ENCODE results near the gene APOBEC3C. TPM values are rescaled to one million over a fixed set of nuclear protein-coding genes. Genes with fewer than 3 reads are reported as not detected.
"Not testable (repeated sequence)": the region's sequence is repeated elsewhere in the genome, so short reads cannot be mapped to it uniquely, and the experiment has no call there.

APOBEC3C gene
- total and polyA plus RNA-seq, 2 donors (not counting 1 experiment from before 2014, with no cell fraction given): 19.2 to 44.5 TPM

DNA sequence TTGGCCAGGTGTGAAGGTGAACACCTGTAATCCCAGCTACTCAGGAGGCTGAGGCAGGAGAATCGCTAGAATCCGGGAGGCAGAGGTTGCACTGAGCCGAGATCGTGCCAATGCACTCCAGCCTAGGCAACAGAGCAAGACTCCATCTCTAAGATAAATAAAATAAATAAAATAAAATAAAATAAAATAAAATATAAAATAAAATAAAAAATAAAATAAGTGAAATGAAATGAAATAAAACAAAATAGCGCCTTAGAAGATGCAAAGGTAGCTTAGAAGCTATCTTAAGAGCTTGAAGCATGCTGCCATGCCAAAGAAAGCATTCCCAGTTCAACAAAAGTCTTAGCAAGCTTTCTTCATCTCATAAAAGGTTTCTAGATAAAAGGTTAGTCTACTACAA, 6.9 kb upstream of the APOBEC3C start:
- H3K79me2 ChIP-seq (ENCODE audit: control insufficient read depth, insufficient read depth, low read length): no peaks in the 10 kb centered on the region
- no peaks in the 10 kb centered on the region for H3K9me3 ChIP-seq (ENCODE audit: control insufficient read depth, insufficient read depth, low read depth, low read length)
- peaks cover 2% of the 10 kb centered on the region for H3K4me1 ChIP-seq (ENCODE audit: control insufficient read depth, extremely low read depth, insufficient read depth, low read length)
- no peaks in the 10 kb centered on the region for H3K27me3 ChIP-seq (ENCODE audit: control insufficient read depth, insufficient read depth, low read length)
- no peaks in the 10 kb centered on the region for H3K36me3 ChIP-seq (ENCODE audit: control insufficient read depth, insufficient read depth, low read length)
- no peak for TF ChIP-seq EZH2 (IDR thresholded peaks at IDR 0.05; ENCODE audit: low read length, missing control alignments)
- TF ChIP-seq, protein P1, sequence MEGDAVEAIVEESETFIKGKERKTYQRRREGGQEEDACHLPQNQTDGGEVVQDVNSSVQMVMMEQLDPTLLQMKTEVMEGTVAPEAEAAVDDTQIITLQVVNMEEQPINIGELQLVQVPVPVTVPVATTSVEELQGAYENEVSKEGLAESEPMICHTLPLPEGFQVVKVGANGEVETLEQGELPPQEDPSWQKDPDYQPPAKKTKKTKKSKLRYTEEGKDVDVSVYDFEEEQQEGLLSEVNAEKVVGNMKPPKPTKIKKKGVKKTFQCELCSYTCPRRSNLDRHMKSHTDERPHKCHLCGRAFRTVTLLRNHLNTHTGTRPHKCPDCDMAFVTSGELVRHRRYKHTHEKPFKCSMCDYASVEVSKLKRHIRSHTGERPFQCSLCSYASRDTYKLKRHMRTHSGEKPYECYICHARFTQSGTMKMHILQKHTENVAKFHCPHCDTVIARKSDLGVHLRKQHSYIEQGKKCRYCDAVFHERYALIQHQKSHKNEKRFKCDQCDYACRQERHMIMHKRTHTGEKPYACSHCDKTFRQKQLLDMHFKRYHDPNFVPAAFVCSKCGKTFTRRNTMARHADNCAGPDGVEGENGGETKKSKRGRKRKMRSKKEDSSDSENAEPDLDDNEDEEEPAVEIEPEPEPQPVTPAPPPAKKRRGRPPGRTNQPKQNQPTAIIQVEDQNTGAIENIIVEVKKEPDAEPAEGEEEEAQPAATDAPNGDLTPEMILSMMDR (conservative IDR thresholded peaks at IDR 0.05 in 1 of 2, IDR thresholded peaks at IDR 0.05 in 1 of 2; ENCODE audit: low read depth in 1 of 2, low read length in 2 of 2): no peak
- no peak overlapping the region for H3K4me2 ChIP-seq (ENCODE audit: extremely low read depth, insufficient read depth, low read length)
- no peak for DNase-seq (ENCODE audit: low read depth in 2 of 2)
- no peak overlapping the region for H3K9ac ChIP-seq (ENCODE audit: insufficient read depth, low read length)
- no peaks in the 10 kb centered on the region for H4K20me1 ChIP-seq (ENCODE audit: control insufficient read depth, extremely low read depth, insufficient read depth, low read length)
- H3K4me3 ChIP-seq (replicated peaks in 1 of 4; ENCODE audit: control extremely low read depth in 1 of 4, insufficient read depth in 1 of 4, low read depth in 3 of 4, low read length in 4 of 4): no peak overlapping the region
- no peak overlapping the region for H3K27ac ChIP-seq (ENCODE audit: insufficient read depth, low read length)
- H2AFZ ChIP-seq (ENCODE audit: low read length): no peak overlapping the region

DNA sequence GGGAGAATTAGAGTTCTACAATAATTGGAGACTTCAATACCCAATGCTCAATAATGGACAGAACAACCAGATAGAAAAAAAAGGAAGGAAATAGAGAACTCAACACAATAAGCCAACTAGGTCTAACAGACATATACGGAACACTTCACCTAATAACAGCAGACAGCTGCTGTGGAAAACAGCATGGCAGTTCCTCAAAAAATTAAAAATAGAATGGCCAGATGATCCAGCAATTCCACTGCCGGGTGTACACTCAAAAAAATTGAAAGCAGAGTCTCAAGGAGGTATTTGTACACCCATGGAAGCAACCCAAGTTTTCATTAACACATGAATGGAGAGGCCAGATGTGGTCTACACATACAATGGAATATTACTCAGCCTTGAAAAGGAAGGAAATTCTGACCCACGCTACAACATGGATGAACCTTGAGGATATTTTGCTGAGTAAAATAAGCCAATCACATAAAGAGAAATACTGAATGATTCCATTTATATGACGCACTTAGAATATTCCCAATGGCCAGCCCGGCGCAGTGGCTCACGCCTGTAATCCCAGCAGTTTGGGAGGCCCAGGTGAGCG, 5.7 kb upstream of the APOBEC3C start:
- not testable (repeated sequence) for DNase-seq (ENCODE audit: low read depth in 2 of 2); H3K36me3 ChIP-seq (ENCODE audit: control insufficient read depth, insufficient read depth, low read length); H3K4me1 ChIP-seq (ENCODE audit: control insufficient read depth, extremely low read depth, insufficient read depth, low read length); H2AFZ ChIP-seq (ENCODE audit: low read length); H3K9ac ChIP-seq (ENCODE audit: insufficient read depth, low read length); H3K4me2 ChIP-seq (ENCODE audit: extremely low read depth, insufficient read depth, low read length); H3K9me3 ChIP-seq (ENCODE audit: control insufficient read depth, insufficient read depth, low read depth, low read length); H3K27me3 ChIP-seq (ENCODE audit: control insufficient read depth, insufficient read depth, low read length); H3K79me2 ChIP-seq (ENCODE audit: control insufficient read depth, insufficient read depth, low read length); H3K27ac ChIP-seq (ENCODE audit: insufficient read depth, low read length); H3K4me3 ChIP-seq (replicated peaks in 1 of 4; ENCODE audit: control extremely low read depth in 1 of 4, insufficient read depth in 1 of 4, low read depth in 3 of 4, low read length in 4 of 4); H4K20me1 ChIP-seq (ENCODE audit: control insufficient read depth, extremely low read depth, insufficient read depth, low read length)

DNA sequence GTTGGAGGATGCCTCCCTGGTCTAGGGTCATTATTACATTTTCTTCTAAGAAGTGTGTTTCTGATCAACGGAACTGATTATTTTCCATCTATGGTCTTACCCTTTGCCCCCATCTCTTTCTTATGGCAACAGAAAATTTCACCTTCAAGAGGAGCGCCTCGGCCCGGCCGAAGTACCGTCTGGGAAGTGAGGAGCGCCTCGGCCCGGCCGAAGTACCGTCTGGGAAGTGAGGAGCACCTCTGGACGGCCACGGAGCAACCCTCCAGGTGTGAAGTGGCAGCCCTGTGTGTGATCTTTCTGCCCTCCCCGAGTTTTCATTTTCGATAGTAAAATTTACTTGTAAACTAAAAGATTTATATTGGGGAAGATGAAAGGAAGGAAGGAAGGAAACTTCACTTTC, 3.1 kb upstream of the APOBEC3C start:
- TF ChIP-seq EZH2 (IDR thresholded peaks at IDR 0.05; ENCODE audit: low read length, missing control alignments): no peak
- TF ChIP-seq, protein P1 (conservative IDR thresholded peaks at IDR 0.05 in 1 of 2, IDR thresholded peaks at IDR 0.05 in 1 of 2; ENCODE audit: low read depth in 1 of 2, low read length in 2 of 2): no peak
- Histone ChIP-seq H3K4me1 (ENCODE audit: control insufficient read depth, extremely low read depth, insufficient read depth, low read length) (peaks cover 4% of the 10 kb centered on the region), H3K9me3 (ENCODE audit: control insufficient read depth, insufficient read depth, low read depth, low read length) (no peaks in the 10 kb centered on the region), H2AFZ (ENCODE audit: low read length) (no peak overlapping the region), H3K27ac (ENCODE audit: insufficient read depth, low read length) (no peak overlapping the region), H4K20me1 (ENCODE audit: control insufficient read depth, extremely low read depth, insufficient read depth, low read length) (no peaks in the 10 kb centered on the region), H3K79me2 (ENCODE audit: control insufficient read depth, insufficient read depth, low read length) (peaks cover 8% of the 10 kb centered on the region), H3K4me2 (ENCODE audit: extremely low read depth, insufficient read depth, low read length) (no peak overlapping the region), H3K36me3 (ENCODE audit: control insufficient read depth, insufficient read depth, low read length) (no peaks in the 10 kb centered on the region), H3K27me3 (ENCODE audit: control insufficient read depth, insufficient read depth, low read length) (no peaks in the 10 kb centered on the region), H3K4me3 (replicated peaks in 1 of 4; ENCODE audit: control extremely low read depth in 1 of 4, insufficient read depth in 1 of 4, low read depth in 3 of 4, low read length in 4 of 4) (no peak overlapping the region), H3K9ac (ENCODE audit: insufficient read depth, low read length) (no peak overlapping the region)
- no peak for DNase-seq (ENCODE audit: low read depth in 2 of 2)
